ENCODE measurements around the gene KCNIP2.

Gene KCNIP2

GRCh38 chr10:101887775-101888174 lies 44.2 kb upstream of the KCNIP2 start:
- no peaks in the 10 kb centered on the region for H3K4me1 ChIP-seq
- H3K36me3 ChIP-seq, result peaks cover 0 to 8% (median 4%) of the 10 kb centered on the region in 3 donors
- no peak overlapping the region for H3K27ac ChIP-seq
- H3K9me3 ChIP-seq, result no peaks in the 10 kb centered on the region
- H3K27me3 ChIP-seq, result no peaks in the 10 kb centered on the region
- DNase-seq, result no peak
- intact Hi-C loops (cut with DNase I; ENCODE audit: low total_unique reads), result loop anchor here (5.0 kb wide), 1 partner anchor 125 kb away; no protein-coding TSS in a partner anchor
- no peak overlapping the region for H3K4me3 ChIP-seq
- TF ChIP-seq CTCF (IDR thresholded peaks at IDR 0.05), result no peak

GRCh38 chr10:101886521-101887312 lies 43.1 kb upstream of the KCNIP2 start:
- H3K27me3 ChIP-seq, result no peaks in the 10 kb centered on the region

GRCh38 chr10:101881036-101881774 lies 37.6 kb upstream of the KCNIP2 start:
- H3K27ac ChIP-seq, result no peak overlapping the region
- H3K27me3 ChIP-seq, result no peaks in the 10 kb centered on the region
- DNase-seq, result no peak
- TF ChIP-seq CTCF (IDR thresholded peaks at IDR 0.05), result no peak
- peaks cover 0 to 7% (median 0%) of the 10 kb centered on the region in 4 donors for H3K4me1 ChIP-seq
- H3K36me3 ChIP-seq, result peaks cover 0 to 13% (median 0%) of the 10 kb centered on the region in 3 donors
- intact Hi-C loops (cut with DNase I; ENCODE audit: low total_unique reads), result no loop called here
- H3K4me3 ChIP-seq, result no peak overlapping the region
- H3K9me3 ChIP-seq, result no peaks in the 10 kb centered on the region

More at GRCh38 chr10:101886521-101887312, 43.1 kb upstream of the KCNIP2 start:
- H3K4me3 ChIP-seq, result no peak overlapping the region
- intact Hi-C loops (cut with DNase I; ENCODE audit: low total_unique reads), result loop anchor here (5.0 kb wide), 1 partner anchor 126 kb away; no protein-coding TSS in a partner anchor
- DNase-seq, result no peak
- H3K9me3 ChIP-seq, result no peaks in the 10 kb centered on the region
- H3K36me3 ChIP-seq, result peaks cover 0 to 8% (median 4%) of the 10 kb centered on the region in 3 donors
- H3K27ac ChIP-seq, result no peak overlapping the region
- H3K4me1 ChIP-seq, result no peaks in the 10 kb centered on the region
- no peak for TF ChIP-seq CTCF (IDR thresholded peaks at IDR 0.05)

GRCh38 chr10:101880232-101880573 lies 36.6 kb upstream of the KCNIP2 start:
- Histone ChIP-seq H3K4me3 (no peak overlapping the region), H3K36me3 (peaks cover 0 to 13% (median 0%) of the 10 kb centered on the region in 3 donors), H3K27me3 (no peaks in the 10 kb centered on the region), H3K4me1 (peaks cover 0 to 7% (median 0%) of the 10 kb centered on the region in 4 donors), H3K27ac (no peak overlapping the region), H3K9me3 (no peaks in the 10 kb centered on the region)
- no peak for TF ChIP-seq CTCF (IDR thresholded peaks at IDR 0.05)
- intact Hi-C loops (cut with DNase I; ENCODE audit: low total_unique reads), result no loop called here
- DNase-seq, result no peak

GRCh38 chr10:101879456-101880231 lies 36.0 kb upstream of the KCNIP2 start:
- intact Hi-C loops (cut with DNase I; ENCODE audit: low total_unique reads), result no loop called here
- Histone ChIP-seq H3K36me3 (peaks cover 0 to 16% (median 0%) of the 10 kb centered on the region in 3 donors), H3K27ac (no peak overlapping the region)

More at GRCh38 chr10:101879456-101880231, 36.0 kb upstream of the KCNIP2 start:
- Histone ChIP-seq H3K9me3 (no peaks in the 10 kb centered on the region), H3K27me3 (no peaks in the 10 kb centered on the region), H3K4me3 (no peak overlapping the region), H3K4me1 (peaks cover 0 to 7% (median 0%) of the 10 kb centered on the region in 4 donors)
- no peak for DNase-seq
- no peak for TF ChIP-seq CTCF (IDR thresholded peaks at IDR 0.05)

All from tibial artery (tissue), 4 donors.